WTC11 (cell line): ENCODE data around the gene CRADD. TPM values are rescaled to one million over a fixed set of nuclear protein-coding genes. Genes with fewer than 3 reads are reported as not detected.

ENCODE experiments used
- ATAC-seq: fragments of 200-7000 bp; cut with Tn5 transposase; 2 replicates; pipeline ENCODE4 v1.10.0; 2021; ENCODE audit warnings: mild to moderate bottlenecking, moderate library complexity
- CTCF ChIA-PET: fragments of 300-600 bp; sonication (Branson Sonifier 250); formaldehyde crosslinking; loops from one replicate; lab custom pipeline; 2021; ENCODE audit warnings: antibody characterized with exemption; lab: Charles Lee
- POLR2A ChIA-PET: fragments of 350-600 bp; sonication (Branson Sonifier 250); formaldehyde crosslinking; loops from one replicate; lab custom pipeline; 2021; ENCODE audit warnings: antibody characterized with exemption; lab: Charles Lee
- DNase-seq: peaks from one replicate; pipeline ENCODE4 v3.0.0; 2021; ENCODE audit warnings: low spot score
- H3K27ac Mint-ChIP-seq: 2 replicates; pipeline ENCODE4 v1.8.0; 2021; ENCODE audit warnings: mixed read lengths
- H3K27me3 Mint-ChIP-seq: 2 replicates; pipeline ENCODE4 v1.8.0; 2021; ENCODE audit warnings: low read depth, mild to moderate bottlenecking, moderate library complexity, mixed read lengths
- H3K36me3 Mint-ChIP-seq: 2 replicates; pipeline ENCODE4 v1.8.0; 2021; ENCODE audit warnings: mixed read lengths
- H3K4me1 Mint-ChIP-seq: 2 replicates; pipeline ENCODE4 v1.8.0; 2022; ENCODE audit warnings: mixed read lengths
- H3K4me3 Mint-ChIP-seq: 2 replicates; pipeline ENCODE4 v1.8.0; 2021; ENCODE audit warnings: mild to moderate bottlenecking, moderate library complexity, mixed read lengths
- H3K9me3 Mint-ChIP-seq: 2 replicates; pipeline ENCODE4 v1.8.0; 2021; ENCODE audit warnings: mixed read lengths
- ETV6 ChIP-seq: sonication (generic); formaldehyde crosslinking; IDR thresholded peaks from 2 replicates; pipeline ENCODE4 v1.8.1; 2022; ENCODE audit warnings: mild to moderate bottlenecking, missing genetic modification reagents
- FOXJ3 ChIP-seq: sonication (generic); formaldehyde crosslinking; IDR thresholded peaks from 2 replicates; pipeline ENCODE4 v1.9.0; 2021; ENCODE audit warnings: missing genetic modification reagents, mild to moderate bottlenecking, borderline replicate concordance
- MXD4 ChIP-seq: fragments of 250-450 bp; sonication (Bioruptor Pico); IDR thresholded peaks from 2 replicates; pipeline ENCODE4 v1.8.0; 2021; ENCODE audit warnings: mild to moderate bottlenecking, moderate library complexity, borderline replicate concordance
- NFE2L1 ChIP-seq: sonication (generic); formaldehyde crosslinking; IDR thresholded peaks from 2 replicates; pipeline ENCODE4 v1.8.1; 2023; ENCODE audit warnings: missing genetic modification reagents
- NR1H2 ChIP-seq: sonication (generic); formaldehyde crosslinking; IDR thresholded peaks from 2 replicates; pipeline ENCODE4 v1.9.0; 2021; ENCODE audit warnings: mild to moderate bottlenecking, moderate library complexity, missing genetic modification reagents
- NR3C1 ChIP-seq: sonication (generic); formaldehyde crosslinking; conservative IDR thresholded peaks from 2 replicates; pipeline ENCODE4 v1.8.1; 2023; ENCODE audit warnings: low read depth, mild to moderate bottlenecking, missing genetic modification reagents
- TEAD1 ChIP-seq: sonication (generic); formaldehyde crosslinking; IDR thresholded peaks from 2 replicates; pipeline ENCODE4 v1.8.0; 2022; ENCODE audit warnings: mild to moderate bottlenecking, missing genetic modification reagents
- ZNF317 ChIP-seq: sonication (generic); formaldehyde crosslinking; IDR thresholded peaks from 2 replicates; pipeline ENCODE4 v1.8.1; 2023; ENCODE audit warnings: low read depth, mild to moderate bottlenecking, moderate library complexity, missing genetic modification reagents, borderline replicate concordance
- total RNA-seq: library from RNA; stranded (reverse); gene quantifications from 3 replicates; pipeline ENCODE4 v1.2.3, GENCODE V29; 2021
- TF ChIP-seq, protein P1 (sequence below): sonication (generic); formaldehyde crosslinking; IDR thresholded peaks from 2 replicates; pipeline ENCODE4 v1.8.0; 2022; ENCODE audit warnings: mild to moderate bottlenecking, missing genetic modification reagents
- TF ChIP-seq, protein P2 (sequence below): fragments of 250-450 bp; sonication (Bioruptor Pico); IDR thresholded peaks from 2 replicates; pipeline ENCODE4 v1.8.0; 2021; ENCODE audit warnings: mild to moderate bottlenecking
- TF ChIP-seq, protein P3 (sequence below): sonication (generic); formaldehyde crosslinking; IDR thresholded peaks from 2 replicates; pipeline ENCODE4 v1.8.0; 2023; ENCODE audit warnings: missing genetic modification reagents, mild to moderate bottlenecking, borderline replicate concordance
- TF ChIP-seq, protein P4 (sequence below): fragments of 250-450 bp; sonication (Bioruptor Pico); conservative IDR thresholded peaks from 2 replicates; pipeline ENCODE4 v1.9.0; 2021; ENCODE audit warnings: mild to moderate bottlenecking
- TF ChIP-seq, protein P5 (sequence below): sonication (generic); formaldehyde crosslinking; IDR thresholded peaks from 2 replicates; pipeline ENCODE4 v1.8.1; 2023; ENCODE audit warnings: mild to moderate bottlenecking, missing genetic modification reagents
- TF ChIP-seq, protein P6 (sequence below): sonication (generic); formaldehyde crosslinking; IDR thresholded peaks from 2 replicates; pipeline ENCODE4 v1.8.1; 2022; ENCODE audit warnings: mild to moderate bottlenecking, moderate library complexity, missing genetic modification reagents
- TF ChIP-seq, protein P7 (sequence below): fragments of 250-450 bp; sonication (Bioruptor Pico); IDR thresholded peaks from 2 replicates; pipeline ENCODE4 v1.9.0; 2021; ENCODE audit warnings: moderate library complexity, mild to moderate bottlenecking, inconsistent platforms, borderline replicate concordance

The CRADD gene
- total RNA-seq, 1 experiment from 2014 or later = 11.6 TPM

DNA sequence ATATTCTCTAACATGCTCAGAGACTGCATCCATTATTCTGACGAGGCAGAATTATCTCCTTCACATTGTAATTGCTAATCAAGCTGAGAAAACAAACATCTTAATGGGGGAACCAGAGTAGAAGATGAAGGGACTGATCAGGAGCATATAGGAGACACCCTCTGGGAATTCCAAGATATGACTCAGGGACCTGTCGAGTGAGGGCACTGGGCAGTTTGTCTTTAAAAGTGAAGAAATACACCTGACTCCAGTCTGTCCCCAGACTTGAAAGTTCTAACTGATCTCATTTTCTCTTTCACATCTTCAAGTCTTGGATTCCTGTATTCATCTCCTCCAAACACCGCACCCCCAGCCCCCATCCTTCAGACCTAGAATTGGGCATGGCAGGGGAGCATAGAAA is 244.3 kb downstream of the CRADD start (continued):
- TF ChIP-seq FOXJ3 = no peak
- TF ChIP-seq, protein P1, sequence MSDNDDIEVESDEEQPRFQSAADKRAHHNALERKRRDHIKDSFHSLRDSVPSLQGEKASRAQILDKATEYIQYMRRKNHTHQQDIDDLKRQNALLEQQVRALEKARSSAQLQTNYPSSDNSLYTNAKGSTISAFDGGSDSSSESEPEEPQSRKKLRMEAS = no peak
- no peak for TF ChIP-seq TEAD1 (CRISPR knock-in tag)
- TF ChIP-seq MXD4 (CRISPR knock-in tag) = no peak
- no peak for TF ChIP-seq NR3C1
- TF ChIP-seq, protein P2, sequence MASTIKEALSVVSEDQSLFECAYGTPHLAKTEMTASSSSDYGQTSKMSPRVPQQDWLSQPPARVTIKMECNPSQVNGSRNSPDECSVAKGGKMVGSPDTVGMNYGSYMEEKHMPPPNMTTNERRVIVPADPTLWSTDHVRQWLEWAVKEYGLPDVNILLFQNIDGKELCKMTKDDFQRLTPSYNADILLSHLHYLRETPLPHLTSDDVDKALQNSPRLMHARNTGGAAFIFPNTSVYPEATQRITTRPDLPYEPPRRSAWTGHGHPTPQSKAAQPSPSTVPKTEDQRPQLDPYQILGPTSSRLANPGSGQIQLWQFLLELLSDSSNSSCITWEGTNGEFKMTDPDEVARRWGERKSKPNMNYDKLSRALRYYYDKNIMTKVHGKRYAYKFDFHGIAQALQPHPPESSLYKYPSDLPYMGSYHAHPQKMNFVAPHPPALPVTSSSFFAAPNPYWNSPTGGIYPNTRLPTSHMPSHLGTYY (CRISPR knock-in tag) = no peak

DNA sequence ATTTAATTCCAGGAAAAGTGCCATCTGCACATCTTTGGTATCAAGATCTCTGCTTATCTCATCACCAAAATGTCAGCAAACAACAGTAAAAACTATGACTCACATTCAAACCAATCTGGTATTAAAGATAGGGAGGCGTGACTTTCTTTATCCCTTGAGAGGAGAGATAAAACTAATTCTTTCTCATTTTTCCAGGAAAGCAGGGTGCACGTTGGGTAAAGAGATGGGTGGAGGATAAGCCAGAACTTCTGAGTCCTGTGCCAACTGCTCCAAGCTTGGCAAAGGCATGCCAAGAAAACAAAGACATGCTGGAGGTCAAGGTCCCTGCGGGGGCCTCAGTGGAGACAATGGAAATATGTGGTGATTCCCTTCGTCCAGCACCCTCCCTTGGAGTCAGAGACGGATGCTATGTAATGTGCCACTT is 245.4 kb downstream of the CRADD start:
- ChIA-PET CTCF (no interaction called here), POLR2A (no interaction called here)
- no peak overlapping the region for H3K27ac Mint-ChIP-seq
- no peak for DNase-seq
- H3K27me3 Mint-ChIP-seq = peaks cover 4% of the 10 kb centered on the region; the same call in 1 of the 2 replicates
- H3K4me1 Mint-ChIP-seq = no peaks in the 10 kb centered on the region
- peaks cover 32% of the 10 kb centered on the region for H3K9me3 Mint-ChIP-seq
- TF ChIP-seq, protein P3, sequence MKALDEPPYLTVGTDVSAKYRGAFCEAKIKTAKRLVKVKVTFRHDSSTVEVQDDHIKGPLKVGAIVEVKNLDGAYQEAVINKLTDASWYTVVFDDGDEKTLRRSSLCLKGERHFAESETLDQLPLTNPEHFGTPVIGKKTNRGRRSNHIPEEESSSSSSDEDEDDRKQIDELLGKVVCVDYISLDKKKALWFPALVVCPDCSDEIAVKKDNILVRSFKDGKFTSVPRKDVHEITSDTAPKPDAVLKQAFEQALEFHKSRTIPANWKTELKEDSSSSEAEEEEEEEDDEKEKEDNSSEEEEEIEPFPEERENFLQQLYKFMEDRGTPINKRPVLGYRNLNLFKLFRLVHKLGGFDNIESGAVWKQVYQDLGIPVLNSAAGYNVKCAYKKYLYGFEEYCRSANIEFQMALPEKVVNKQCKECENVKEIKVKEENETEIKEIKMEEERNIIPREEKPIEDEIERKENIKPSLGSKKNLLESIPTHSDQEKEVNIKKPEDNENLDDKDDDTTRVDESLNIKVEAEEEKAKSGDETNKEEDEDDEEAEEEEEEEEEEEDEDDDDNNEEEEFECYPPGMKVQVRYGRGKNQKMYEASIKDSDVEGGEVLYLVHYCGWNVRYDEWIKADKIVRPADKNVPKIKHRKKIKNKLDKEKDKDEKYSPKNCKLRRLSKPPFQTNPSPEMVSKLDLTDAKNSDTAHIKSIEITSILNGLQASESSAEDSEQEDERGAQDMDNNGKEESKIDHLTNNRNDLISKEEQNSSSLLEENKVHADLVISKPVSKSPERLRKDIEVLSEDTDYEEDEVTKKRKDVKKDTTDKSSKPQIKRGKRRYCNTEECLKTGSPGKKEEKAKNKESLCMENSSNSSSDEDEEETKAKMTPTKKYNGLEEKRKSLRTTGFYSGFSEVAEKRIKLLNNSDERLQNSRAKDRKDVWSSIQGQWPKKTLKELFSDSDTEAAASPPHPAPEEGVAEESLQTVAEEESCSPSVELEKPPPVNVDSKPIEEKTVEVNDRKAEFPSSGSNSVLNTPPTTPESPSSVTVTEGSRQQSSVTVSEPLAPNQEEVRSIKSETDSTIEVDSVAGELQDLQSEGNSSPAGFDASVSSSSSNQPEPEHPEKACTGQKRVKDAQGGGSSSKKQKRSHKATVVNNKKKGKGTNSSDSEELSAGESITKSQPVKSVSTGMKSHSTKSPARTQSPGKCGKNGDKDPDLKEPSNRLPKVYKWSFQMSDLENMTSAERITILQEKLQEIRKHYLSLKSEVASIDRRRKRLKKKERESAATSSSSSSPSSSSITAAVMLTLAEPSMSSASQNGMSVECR = no peak
- TF ChIP-seq FOXJ3 (no peak), NR1H2 (CRISPR knock-in tag) (no peak), NFE2L1 (CRISPR knock-in tag) (no peak), TEAD1 (CRISPR knock-in tag) (no peak), ETV6 (no peak), ZNF317 (CRISPR knock-in tag) (no peak)
- TF ChIP-seq, protein P4, sequence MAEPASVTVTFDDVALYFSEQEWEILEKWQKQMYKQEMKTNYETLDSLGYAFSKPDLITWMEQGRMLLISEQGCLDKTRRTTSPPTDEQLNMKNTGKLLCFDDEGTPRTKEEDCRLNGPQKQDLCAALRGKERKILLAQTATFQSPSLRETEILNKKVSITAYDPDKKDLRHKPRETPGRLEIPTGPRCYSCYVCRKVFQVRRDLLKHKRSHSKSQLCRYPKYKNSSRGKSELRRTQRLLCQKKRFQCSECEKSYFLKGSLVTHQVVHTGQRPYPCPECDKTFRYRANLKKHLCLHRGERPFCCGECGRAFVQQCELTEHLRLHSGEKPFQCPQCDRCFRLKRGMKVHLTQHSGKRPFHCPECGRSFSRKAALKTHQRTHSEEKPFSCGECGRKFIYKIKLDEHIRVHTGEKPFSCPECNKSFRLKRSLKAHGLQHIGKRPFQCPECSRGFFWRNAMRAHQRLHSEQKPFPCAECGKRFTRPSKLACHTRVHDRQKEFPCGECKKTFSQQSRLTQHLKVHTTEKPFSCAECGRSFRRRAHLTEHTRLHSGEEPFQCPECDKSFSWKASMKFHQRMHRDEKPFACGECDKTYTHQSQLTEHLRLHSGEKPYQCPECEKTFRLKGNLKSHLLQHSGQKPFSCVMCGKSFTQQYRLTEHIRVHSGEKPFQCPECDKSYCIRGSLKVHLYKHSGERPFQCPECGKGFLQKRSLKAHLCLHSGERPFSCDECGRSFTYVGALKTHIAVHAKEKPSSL = no peak
- TF ChIP-seq, protein P5, sequence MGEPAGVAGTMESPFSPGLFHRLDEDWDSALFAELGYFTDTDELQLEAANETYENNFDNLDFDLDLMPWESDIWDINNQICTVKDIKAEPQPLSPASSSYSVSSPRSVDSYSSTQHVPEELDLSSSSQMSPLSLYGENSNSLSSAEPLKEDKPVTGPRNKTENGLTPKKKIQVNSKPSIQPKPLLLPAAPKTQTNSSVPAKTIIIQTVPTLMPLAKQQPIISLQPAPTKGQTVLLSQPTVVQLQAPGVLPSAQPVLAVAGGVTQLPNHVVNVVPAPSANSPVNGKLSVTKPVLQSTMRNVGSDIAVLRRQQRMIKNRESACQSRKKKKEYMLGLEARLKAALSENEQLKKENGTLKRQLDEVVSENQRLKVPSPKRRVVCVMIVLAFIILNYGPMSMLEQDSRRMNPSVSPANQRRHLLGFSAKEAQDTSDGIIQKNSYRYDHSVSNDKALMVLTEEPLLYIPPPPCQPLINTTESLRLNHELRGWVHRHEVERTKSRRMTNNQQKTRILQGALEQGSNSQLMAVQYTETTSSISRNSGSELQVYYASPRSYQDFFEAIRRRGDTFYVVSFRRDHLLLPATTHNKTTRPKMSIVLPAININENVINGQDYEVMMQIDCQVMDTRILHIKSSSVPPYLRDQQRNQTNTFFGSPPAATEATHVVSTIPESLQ = no peak
- TF ChIP-seq, protein P6, sequence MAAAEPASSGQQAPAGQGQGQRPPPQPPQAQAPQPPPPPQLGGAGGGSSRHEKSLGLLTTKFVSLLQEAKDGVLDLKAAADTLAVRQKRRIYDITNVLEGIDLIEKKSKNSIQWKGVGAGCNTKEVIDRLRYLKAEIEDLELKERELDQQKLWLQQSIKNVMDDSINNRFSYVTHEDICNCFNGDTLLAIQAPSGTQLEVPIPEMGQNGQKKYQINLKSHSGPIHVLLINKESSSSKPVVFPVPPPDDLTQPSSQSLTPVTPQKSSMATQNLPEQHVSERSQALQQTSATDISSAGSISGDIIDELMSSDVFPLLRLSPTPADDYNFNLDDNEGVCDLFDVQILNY = no peak
- TF ChIP-seq, protein P7, sequence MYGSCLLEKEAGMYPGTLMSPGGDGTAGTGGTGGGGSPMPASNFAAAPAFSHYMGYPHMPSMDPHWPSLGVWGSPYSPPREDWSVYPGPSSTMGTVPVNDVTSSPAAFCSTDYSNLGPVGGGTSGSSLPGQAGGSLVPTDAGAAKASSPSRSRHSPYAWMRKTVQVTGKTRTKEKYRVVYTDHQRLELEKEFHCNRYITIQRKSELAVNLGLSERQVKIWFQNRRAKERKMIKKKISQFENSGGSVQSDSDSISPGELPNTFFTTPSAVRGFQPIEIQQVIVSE (CRISPR knock-in tag) = no peak
- ATAC-seq = no peak
- H3K36me3 Mint-ChIP-seq = peaks cover 24% of the 10 kb centered on the region
- no peak overlapping the region for H3K4me3 Mint-ChIP-seq
